UCSD-AML1 (cell line): ENCODE data around the gene RPL3.
"Not testable (repeated sequence)": the region's sequence is repeated elsewhere in the genome, so short reads cannot be mapped to it uniquely, and the experiment has no call there.

Experiments used
- DNase-seq: peaks from one replicate; lab custom pipeline; 2025; ENCODE audit not compliant: unreplicated experiment; lab: John Stamatoyannopoulos, UW

The RPL3 gene

DNA sequence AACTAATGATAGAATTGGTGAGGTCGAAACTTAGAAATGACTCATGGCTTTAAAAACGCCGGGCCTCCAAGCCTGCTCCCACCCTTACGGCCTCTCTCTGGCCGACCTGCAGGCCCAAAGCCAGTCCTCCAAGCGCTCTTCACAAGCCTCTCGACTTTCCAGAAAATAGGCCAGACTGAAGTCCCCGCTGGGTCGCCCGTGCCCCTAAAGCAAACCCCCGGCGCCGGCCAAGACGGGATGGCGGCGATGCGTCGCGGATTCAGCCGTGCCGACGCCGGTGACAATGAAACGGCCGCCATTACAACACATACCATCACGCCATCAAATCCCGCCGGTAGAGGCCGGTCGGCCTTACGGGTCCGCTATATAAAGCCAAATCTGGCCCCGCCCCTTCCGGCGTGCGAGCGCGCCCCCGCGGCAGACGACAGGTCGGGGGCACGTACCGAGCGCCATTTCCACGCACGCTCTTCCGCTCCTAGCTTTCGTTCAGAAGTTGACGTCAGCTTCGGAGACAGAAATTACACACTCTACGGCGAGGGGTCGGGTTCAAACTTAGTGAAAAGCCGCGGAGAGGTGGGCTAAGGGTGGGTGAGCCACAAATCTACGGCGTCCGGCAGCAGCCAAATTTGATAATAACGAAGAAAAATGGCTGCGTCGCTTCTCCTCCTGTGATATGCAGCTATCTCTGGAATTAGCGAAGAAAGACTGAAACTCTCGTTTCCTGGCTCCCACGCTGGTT, at the start of gene RPL3:
Gene RPL3 (minus strand): TSS at position 340 of the 739 bp plus-strand sequence. CDS start 26 bp downstream, at position 314.
- DNase-seq: peak; percentile 97

DNA sequence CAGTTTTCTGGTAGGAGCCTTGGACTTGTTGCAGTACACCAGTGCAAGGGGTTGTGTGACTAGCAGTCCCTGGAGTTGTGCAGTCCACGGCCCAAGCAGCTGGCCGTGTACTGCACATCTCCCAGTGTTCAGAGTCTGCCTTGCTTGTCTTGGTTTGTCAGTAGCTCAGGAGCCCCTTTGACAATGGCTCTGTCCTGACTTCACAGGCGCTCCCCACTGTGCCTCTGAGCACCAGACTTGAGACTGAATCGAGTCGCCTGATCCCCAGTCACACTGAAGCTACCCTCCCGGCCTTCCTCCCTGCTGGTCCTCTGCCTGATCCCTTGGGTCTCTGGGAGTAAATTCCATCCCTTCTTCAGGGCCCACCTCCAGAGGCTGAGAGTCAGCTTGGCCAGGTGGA, 49.8 kb upstream of the RPL3 start:
- DNase-seq: no peak

DNA sequence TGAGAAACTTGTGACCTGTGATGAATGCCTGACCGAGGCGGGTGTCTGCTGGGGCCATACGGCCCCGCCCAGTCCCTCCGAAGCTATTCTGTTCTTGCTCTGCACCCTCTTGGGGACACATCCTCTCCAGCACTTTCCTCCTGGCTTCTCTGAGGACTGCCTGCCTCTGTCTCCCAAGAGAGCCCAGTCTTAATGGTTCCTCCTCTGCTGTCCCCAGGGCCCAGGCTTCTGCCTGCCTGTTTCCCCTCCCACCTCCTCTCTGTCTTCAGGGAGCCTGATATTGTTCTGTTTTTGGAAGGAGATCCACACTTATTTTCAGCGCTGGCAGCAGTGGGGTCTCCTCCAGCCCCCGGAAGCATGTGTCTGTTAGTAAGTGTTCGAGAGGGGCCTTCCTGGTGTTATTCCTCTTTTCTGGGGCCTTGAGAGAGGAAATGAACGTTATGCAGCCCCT, 49.1 kb upstream of the RPL3 start:
- DNase-seq: no peak

DNA sequence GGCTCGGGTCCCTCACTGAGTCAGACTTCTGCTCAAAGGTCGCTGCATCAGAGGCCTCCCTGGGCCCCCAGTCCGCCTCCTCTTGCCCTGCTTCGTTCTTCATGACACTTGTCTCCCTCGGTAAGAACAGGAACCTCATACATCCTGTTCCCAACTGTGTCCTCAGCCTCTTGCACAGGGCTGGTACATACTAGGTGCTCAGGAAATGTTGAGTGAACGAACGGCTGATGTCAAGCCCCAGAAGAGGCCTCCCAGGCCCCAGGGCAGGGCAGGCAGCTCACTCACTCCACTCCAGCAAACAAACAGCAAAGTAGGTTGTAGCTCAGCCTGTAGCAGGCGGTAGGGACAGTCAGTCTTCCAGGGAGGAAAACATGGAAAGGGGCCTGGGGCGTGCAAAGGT, 47.6 kb upstream of the RPL3 start:
- DNase-seq: no peak

DNA sequence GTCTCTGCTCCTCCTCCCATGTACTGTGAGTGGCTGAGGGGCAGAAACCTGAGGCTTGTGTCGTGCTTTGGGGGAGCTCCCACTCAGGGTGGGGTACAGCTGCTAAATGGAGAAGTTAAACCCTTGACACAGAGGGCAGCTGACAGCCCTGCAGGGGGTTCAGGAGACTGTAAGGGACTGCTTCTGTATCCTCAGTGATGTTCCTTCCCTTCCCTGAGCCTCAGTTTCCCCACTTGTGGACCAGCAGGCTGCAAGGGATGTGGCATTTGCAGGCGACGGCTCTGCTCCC, 46.0 kb upstream of the RPL3 start:
- DNase-seq: no peak

DNA sequence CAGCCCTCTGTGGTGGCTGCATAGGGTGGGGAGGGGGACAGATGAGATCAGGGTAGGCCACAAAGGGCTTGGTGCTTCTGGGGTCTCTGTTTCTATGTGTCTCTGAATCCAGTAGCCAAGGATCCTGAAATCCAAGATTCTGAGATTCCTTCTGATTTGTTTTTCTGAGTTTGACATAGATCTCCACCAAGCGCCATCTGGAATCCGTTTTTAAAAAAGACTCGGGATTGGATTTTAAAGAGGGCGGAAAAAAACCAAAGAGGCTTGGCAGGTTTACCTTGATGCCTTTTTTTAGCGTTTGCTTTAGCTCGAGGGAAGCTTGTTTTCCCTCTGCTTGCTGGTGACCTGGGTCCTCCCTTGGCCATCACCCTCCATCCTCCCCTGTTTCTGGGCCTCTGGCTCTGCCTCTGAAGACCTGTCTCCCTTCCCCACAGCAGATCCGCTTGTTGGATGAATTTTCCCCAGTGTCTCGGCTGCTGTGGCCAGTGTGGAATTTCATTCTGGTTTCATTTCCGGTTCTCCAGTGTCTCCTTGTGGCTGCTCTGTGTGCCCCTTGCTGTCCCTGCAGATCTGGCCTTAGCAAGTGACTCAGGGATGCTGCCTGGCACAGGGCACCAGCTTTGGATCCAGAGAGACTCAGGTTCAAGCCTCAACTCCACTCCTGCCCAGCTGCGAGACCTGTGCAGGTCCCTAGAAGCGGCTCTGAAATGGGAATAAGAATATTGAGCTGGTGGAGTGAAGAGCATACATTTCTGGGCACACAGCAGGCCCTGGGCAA, 45.5 kb upstream of the RPL3 start:
- DNase-seq: no peak

DNA sequence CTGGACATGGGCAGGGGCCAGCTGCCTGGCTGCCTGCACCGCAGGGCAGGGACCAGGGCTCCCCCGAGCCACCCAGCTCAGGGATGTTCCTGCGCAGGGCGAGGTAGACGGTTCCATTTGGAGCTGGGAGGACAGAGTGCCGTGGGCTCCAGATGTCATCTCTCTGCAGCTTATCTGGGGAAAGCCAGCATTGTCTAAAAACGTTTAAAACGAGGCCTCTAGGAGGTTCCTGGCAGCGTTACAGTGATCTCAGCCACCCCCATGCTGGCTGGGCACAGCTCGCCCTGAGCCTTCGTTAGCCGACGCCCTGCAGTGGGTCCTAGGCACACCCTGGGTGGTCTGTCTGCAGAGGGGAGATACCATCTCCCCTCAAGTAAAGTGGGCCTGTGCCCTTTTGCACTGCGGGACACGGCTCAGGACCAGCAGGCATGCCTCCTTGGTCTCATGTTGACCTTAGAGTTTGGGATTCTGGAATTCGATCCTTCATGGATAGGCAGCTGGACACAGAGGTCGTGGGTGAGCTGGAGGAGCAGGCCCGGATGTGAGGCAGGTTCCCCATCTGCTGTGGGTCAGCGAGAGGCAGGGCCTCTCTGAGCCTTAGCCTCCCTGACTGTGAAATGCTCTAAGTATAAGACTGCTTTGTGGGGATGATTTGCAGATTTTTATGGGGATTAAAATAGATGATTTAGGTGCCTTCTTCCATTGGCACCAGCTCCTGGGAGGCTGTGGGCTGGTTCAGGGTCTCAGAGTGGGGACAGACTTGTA, 44.5 kb upstream of the RPL3 start:
- no peak for DNase-seq

DNA sequence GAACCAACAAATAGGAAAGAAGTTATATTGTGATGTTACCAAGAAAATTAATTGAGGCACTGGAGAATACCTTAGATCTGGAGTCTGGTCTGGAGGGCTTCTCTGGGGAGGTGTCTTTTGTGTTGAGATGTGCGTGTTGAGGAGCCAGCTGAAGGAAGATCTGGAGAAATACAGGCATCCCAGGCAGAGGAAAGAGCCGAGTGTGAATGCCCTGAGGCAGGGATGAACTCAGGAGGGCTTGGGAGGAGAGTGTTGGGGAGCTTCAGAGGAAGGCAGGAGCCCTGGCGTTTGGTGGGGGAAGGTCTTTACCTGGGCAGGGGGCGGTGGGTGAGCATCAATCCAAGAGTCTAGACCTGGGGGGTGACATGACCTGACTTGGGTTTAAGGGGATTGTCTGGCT, 43.5 kb upstream of the RPL3 start:
- no peak for DNase-seq

DNA sequence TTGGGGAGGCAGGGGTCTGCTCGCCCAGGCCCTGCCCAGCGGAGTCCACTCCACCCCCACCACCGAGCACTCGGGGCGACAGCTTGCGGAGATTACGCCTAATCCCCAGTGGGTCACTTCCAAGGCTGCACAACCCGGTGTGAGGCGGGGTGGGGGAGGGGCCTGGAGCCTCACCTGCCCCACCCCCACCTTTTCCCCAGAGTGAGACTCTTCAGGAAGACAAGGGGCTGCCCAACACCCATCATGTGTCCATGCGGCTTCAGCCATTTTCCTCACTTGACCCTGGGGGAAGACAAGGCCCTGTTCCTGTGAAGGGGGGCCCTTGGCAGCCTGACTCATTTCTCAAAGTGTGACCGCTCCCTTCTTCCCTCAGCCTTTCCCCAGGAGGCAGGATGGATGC, 42.8 kb upstream of the RPL3 start:
- DNase-seq: no peak

DNA sequence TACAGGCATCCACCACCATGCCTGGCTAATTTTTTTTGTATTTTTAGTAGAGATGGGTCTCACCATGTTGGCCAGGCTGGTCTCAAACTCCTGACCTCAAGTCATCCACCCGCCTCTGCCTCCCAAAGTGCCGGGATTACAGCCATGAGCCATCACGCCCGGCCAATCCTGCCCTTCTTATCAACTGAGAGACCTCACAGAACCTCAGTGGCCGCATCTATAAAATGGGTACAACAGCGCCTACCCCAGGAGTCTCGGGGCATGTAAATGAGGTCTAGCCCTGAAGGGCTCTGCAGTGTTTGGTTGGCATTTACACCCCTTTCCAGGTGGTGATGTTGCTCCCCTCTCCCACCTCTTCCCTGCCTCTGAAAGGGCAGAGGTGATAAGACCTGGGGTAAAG, 42.1 kb upstream of the RPL3 start:
- DNase-seq: no peak

DNA sequence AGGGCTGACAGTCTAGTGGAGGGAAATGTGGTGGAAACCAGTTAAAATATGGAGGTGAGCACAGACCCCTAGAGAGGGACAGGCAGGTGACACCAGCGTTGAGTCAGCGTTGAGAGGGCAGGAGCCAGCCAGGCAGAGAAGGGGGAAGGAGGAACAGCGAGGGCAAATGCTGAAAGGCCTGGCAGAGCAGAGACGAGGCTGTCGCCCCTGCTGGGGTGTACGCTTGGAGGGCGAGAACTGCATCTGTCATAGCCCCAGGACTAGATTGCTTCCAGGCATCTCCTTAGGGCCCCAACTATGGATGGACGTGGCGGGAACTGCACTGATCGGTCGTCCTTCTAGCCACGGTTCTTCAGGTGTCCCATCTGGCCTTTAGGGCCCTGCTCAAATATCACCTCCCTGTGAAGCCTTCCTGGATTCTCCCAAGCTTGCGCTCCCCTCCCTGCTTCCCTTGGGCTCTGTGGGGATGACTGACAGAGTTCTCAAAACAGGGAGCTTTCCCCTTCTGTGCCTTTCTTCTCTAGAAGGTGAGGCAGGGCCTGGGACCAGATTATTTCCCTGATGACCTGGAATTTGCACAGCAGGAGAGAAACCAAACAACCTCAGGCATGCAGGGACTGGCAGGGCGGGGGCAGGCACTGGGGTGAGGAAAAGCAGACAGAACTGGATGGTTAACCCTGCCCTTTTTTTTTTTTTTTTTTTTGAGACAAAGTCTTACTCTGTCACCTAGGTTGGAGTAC, 41.4 kb upstream of the RPL3 start:
- no peak for DNase-seq

DNA sequence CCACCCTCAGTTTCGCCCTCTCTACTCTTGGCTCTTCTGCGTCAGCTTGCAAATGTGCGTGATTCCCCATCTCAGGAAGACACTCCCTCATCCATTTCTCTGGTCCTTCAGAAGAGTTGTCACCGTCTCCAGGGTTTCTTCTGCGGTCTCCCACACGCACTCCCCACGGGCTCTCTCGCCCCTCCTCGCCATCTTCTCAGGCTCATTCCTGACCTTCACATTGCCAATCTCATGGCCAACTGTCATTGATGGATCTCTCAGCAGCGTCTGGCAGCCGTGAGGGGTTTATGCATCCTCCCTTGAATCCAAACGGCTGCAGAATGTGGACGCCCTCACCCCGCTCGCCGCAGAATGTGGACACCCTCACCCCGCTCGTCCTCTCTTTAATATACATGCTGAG, 40.8 kb upstream of the RPL3 start:
- no peak for DNase-seq

DNA sequence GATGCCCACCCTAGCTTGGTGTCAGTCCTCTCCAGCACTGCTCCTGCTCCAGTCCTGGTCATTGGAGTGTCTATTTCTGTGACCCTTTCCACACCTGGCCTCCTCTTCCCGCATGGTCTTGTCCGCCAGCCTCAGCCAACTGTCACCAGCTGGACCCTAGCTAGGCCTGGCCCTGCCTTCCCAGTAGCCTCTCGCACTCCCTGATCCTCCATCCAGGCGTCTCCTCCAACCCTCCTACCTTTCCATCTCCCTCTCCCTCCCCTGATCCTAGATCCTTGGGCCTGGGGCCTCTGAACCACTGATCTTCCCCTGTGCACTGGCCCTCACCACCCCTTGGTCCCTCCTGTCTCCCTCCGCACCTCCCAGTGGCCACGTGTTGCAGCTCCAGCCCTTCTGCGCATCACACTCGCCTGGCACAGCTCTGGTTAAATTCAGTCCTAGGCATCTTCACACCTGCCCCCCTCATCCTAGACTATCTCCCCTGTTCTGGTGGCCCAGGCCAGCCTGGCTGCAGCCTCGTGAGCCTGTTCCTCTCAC, 40.3 kb upstream of the RPL3 start:
- no peak for DNase-seq

DNA sequence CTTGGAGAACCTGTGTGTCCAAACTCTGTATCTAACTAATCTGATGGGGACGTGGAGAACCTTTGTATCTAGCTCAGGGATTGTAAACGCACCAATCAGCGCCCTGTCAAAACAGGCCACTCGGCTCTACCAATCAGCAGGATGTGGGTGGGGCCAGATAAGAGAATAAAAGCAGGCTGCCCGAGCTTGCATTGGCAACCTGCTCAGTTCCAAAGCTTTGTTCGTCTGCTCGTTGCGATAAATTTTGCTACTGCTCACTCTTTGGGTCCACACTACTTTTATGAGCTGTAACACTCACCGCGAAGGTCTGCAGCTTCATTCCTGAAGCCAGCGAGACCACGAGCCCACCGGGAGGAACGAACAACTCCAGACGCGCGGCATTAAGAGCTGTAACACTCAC, 38.8 kb upstream of the RPL3 start:
- DNase-seq: not testable (repeated sequence)

DNA sequence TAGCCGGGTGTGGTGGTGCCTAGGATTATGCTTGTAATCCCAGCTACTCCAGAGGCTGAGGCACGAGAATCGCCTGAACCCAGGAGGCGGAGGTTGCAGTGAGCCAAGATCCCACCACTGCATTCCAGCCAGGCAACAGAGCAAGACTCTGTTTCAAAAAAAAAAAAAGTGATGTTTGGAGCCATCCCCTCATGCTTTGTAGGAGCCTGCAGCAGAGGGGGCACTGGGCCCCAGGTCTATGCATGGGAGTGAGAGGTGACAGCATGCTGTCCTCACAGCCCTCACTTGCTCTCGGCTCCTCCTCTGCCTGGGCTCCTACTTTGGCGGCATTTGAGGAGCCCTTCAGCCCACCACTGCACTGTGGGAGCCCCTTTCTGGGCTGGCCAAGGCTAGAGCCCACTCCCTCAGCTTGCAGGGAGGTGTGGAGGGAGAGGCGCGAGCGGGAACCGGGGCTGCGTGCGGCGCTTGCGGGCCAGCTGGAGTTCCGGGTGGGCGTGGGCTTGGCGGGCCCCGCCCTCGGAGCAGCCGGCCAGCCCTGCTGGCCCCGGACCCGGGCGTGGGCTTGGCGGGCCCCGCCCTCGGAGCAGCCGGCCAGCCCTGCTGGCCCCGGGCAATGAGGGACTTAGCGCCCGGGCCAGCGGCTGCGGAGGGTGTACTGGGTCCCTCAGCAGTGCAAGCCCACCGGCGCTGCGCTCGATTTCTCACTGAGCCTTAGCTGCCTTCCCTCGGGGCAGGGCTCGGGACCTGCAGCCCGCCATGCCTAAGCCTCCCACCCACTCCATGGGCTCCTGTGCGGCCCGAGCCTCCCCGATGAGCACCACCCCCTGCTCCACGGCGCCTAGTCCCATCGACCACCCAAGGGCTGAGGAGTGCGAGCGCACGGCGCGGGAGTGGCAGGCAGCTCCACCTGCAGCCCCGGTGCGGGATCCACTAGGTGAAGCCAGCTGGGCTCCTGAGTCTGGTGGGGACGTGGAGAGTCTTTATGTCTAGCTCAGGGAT, 38.0 kb upstream of the RPL3 start:
- not testable (repeated sequence) for DNase-seq

DNA sequence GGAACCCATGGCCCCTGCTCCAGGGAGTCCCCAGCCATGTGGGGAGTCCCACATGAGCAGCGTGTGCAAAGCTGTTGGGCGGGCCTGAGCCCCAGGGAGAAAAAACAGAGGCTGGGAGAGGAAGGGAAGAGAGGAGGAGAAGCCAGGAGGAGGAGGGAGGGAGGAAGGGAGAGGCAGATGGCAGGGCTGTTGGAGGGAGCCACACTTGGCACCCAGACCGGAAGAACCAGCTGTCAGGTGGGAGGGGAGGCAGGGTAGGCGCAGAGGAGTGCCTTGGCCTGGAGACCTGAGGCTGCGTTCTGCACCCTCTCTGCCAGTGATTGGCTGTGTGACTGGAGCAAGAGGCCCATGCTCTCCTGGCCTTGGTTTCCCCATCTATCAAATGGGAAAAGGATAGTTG, 37.0 kb upstream of the RPL3 start:
- no peak for DNase-seq

DNA sequence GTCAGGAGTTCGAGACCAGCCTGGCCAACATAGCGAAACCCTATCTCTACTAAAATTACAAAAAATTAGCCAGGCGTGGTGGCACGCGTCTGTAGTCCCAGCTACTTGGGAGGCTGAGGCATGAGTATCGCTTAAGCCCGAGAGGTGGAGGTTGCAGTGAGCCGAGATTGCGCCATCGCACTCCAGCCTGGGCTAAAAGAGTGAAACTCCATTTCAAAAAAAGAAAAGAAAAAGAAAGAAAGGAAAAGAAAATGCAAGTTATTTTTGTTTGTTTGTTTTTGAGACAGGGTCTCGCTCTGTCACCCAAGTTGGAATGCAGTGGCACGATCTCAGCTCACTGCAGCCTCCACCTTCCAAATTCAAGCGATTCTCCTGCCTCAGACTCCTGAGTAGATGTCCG, 36.4 kb upstream of the RPL3 start:
- DNase-seq: not testable (repeated sequence)

DNA sequence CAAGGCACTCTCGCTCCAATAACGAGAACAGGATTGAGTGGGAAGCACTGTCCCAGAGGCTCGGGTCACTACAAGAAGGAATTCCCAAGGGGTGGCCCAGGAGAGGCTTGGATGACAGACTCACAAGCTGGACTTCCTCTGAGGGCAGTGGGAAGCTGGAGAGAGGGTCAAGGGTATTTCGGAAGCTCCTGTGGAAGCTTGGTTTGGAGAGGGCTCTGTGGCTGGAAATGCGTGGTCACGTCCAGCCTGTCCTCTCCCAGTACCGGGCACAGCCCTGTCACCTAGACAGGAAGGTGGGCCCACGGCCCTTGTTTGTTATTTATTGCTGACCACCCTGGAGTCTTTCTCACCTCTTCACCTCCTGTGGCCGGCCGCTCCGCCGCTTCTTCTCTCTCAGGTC, 35.7 kb upstream of the RPL3 start:
- DNase-seq: no peak

DNA sequence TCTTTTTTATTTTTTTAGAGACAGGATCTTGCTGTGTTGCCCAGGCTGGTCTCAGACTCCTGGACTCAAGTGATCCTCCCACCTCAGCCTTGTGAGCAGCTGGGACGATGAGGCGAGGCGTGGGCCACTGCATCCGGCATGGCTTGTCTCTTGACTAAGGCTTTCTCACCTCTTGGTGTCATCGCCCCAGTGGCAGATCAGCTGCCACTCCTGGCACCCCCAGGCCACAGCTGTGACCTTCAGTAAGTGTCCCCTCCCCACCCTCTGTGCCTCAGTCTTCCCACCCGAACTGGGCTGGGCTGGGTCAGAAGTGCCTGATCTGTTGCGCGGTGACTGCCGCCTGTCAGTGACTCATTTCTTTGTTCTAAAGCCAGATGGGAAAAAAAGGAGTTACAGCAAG, 33.9 kb upstream of the RPL3 start:
- no peak for DNase-seq
